HL-60/S4 treated with retinoic acid at 250 ng/mL for 4 days and 3 days (cell line): ENCODE data around the gene KNOP1.

ENCODE experiments used
- in situ Hi-C: fragments of 300-500 bp; cut with MboI; formaldehyde crosslinking; loops from 2 replicates; pipeline ENCODE4 v1.7.0; 2022; ENCODE audit warnings: low sequenced_read_pairs

Gene KNOP1

GRCh38 chr16:19717741-19718623 is at the start of gene KNOP1, which contains the start of gene IQCK:
KNOP1 (minus strand) TSS chr16:19718227; CDS start chr16:19715035, 3,192 bp downstream.
IQCK (plus strand) TSS chr16:19718271; CDS start chr16:19718307, 36 bp downstream.
- in situ Hi-C loops = no loop called here

GRCh38 chr16:19767497-19767896 is 49.5 kb upstream of the KNOP1 start:
- in situ Hi-C loops = no loop called here

- in situ Hi-C loops = no loop called here
Observed at GRCh38 chr16:19766988-19767387, 49.0 kb upstream of the KNOP1 start.

GRCh38 chr16:19766554-19766884 is 48.5 kb upstream of the KNOP1 start:
- in situ Hi-C loops = no loop called here

- in situ Hi-C loops = no loop called here
Observed at GRCh38 chr16:19765860-19766553, 48.0 kb upstream of the KNOP1 start.

- in situ Hi-C loops = no loop called here
Observed at GRCh38 chr16:19760356-19761060, 42.5 kb upstream of the KNOP1 start.

- in situ Hi-C loops = no loop called here
Observed at GRCh38 chr16:19757762-19758595, 40.0 kb upstream of the KNOP1 start.

- in situ Hi-C loops = no loop called here
Observed at GRCh38 chr16:19757026-19757425, 39.0 kb upstream of the KNOP1 start.

- in situ Hi-C loops = no loop called here
Observed at GRCh38 chr16:19755268-19755667, 37.2 kb upstream of the KNOP1 start.

- in situ Hi-C loops = no loop called here
Observed at GRCh38 chr16:19754644-19755036, 36.6 kb upstream of the KNOP1 start.

- in situ Hi-C loops = no loop called here
Observed at GRCh38 chr16:19753815-19754643, 36.0 kb upstream of the KNOP1 start.

- in situ Hi-C loops = no loop called here
Observed at GRCh38 chr16:19751478-19752385, 33.7 kb upstream of the KNOP1 start.

- in situ Hi-C loops = no loop called here
Observed at GRCh38 chr16:19749571-19750080, 31.6 kb upstream of the KNOP1 start.

GRCh38 chr16:19748389-19749168 is 30.6 kb upstream of the KNOP1 start:
- in situ Hi-C loops = no loop called here

- in situ Hi-C loops = no loop called here
Observed at GRCh38 chr16:19746561-19746960, 28.5 kb upstream of the KNOP1 start.

GRCh38 chr16:19745286-19746010 is 27.4 kb upstream of the KNOP1 start:
- in situ Hi-C loops = no loop called here

- in situ Hi-C loops = no loop called here
Observed at GRCh38 chr16:19744670-19745069, 26.6 kb upstream of the KNOP1 start.
